GM23338 (cell line): Measurements from ENCODE around the gene TERT. TPM values are rescaled to one million over a fixed set of nuclear protein-coding genes. Genes with fewer than 3 reads are reported as not detected.

ENCODE experiments used
- ATAC-seq: fragments of 200-7000 bp; cut with Tn5 transposase; 3 replicates; pipeline ENCODE4 v1.9.1; 2020
- DNase-seq: peaks from one replicate; pipeline ENCODE4 v3.0.0-alpha.2; 2015; ENCODE audit warnings: low spot score
- H2AFZ ChIP-seq: fragments of 200-600 bp; sonication (generic); 2 replicates; pipeline ENCODE4 v1.8.0; 2016; ENCODE audit warnings: antibody characterized with exemption, mild to moderate bottlenecking, moderate library complexity
- H3F3A ChIP-seq: fragments of 200-600 bp; sonication (generic); replicated peaks from 2 replicates; pipeline ENCODE4 v1.8.0; 2017; ENCODE audit warnings: antibody characterized with exemption, mixed run types, low read depth
- H3K27ac ChIP-seq: fragments of 200-600 bp; sonication (generic); 2 replicates; pipeline ENCODE4 v1.6.1; 2016; ENCODE audit warnings: low read depth
- H3K27me3 ChIP-seq: fragments of 200-600 bp; sonication (generic); 2 replicates; pipeline ENCODE4 v1.8.0; 2016; ENCODE audit warnings: mild to moderate bottlenecking, mixed run types, moderate library complexity; ENCODE audit not compliant: insufficient read depth
- H3K36me3 ChIP-seq: fragments of 200-600 bp; sonication (generic); 2 replicates; pipeline ENCODE4 v1.8.0; 2016; ENCODE audit warnings: mild to moderate bottlenecking; ENCODE audit not compliant: insufficient read depth
- H3K4me1 ChIP-seq: fragments of 200-600 bp; sonication (generic); 2 replicates; pipeline ENCODE4 v1.8.0; 2016; ENCODE audit warnings: mild to moderate bottlenecking, moderate library complexity; ENCODE audit not compliant: insufficient read depth
- H3K4me2 ChIP-seq: fragments of 200-600 bp; sonication (generic); 2 replicates; pipeline ENCODE4 v1.7.1; 2017; ENCODE audit warnings: mixed run types
- H3K4me3 ChIP-seq: fragments of 200-600 bp; sonication (generic); 2 replicates; pipeline ENCODE4 v1.6.1; 2016; ENCODE audit warnings: mixed run types
- H3K79me2 ChIP-seq: fragments of 200-600 bp; sonication (generic); replicated peaks from 2 replicates; pipeline ENCODE4 v1.8.0; 2017; ENCODE audit warnings: mild to moderate bottlenecking; ENCODE audit not compliant: insufficient read depth
- H3K9me2 ChIP-seq: fragments of 200-600 bp; sonication (generic); 2 replicates; pipeline ENCODE4 v1.8.0; 2017; ENCODE audit not compliant: insufficient read depth
- H4K20me1 ChIP-seq: fragments of 200-600 bp; sonication (generic); replicated peaks from 2 replicates; pipeline ENCODE4 v1.8.0; 2017; ENCODE audit warnings: mild to moderate bottlenecking; ENCODE audit not compliant: insufficient read depth
- H3K27ac Mint-ChIP-seq: 2 replicates; pipeline ENCODE4 v1.8.0; 2020; ENCODE audit warnings: inconsistent platforms, mild to moderate bottlenecking, moderate library complexity, mixed read lengths
- H3K27me3 Mint-ChIP-seq: 3 replicates; pipeline ENCODE4 v1.8.0; 2022; ENCODE audit warnings: low read depth, mild to moderate bottlenecking, moderate library complexity, mixed read lengths, inconsistent platforms; ENCODE audit not compliant: insufficient read depth, poor library complexity
- H3K36me3 Mint-ChIP-seq: 3 replicates; pipeline ENCODE4 v1.8.0; 2021; ENCODE audit warnings: low read depth, mild to moderate bottlenecking, inconsistent platforms, moderate library complexity, mixed read lengths
- H3K4me1 Mint-ChIP-seq: 3 replicates; pipeline ENCODE4 v1.8.0; 2020; ENCODE audit warnings: mild to moderate bottlenecking, inconsistent platforms, mixed read lengths
- H3K4me3 Mint-ChIP-seq: 3 replicates; pipeline ENCODE4 v1.8.0; 2021; ENCODE audit warnings: moderate library complexity, mild to moderate bottlenecking, inconsistent platforms, mixed read lengths
- H3K9me3 Mint-ChIP-seq: 3 replicates; pipeline ENCODE4 v1.8.0; 2020; ENCODE audit warnings: moderate library complexity, mild to moderate bottlenecking, inconsistent platforms, mixed read lengths
- CREB1 ChIP-seq: fragments of 250-450 bp; sonication (Bioruptor Pico); IDR thresholded peaks from 2 replicates; pipeline ENCODE4 v1.5.0; 2020; ENCODE audit warnings: low read depth, mild to moderate bottlenecking, moderate library complexity
- EZH2phosphoT487 ChIP-seq: fragments of 200-600 bp; sonication (generic); IDR thresholded peaks from one replicate; pipeline ENCODE4 v1.8.1; 2018; ENCODE audit warnings: antibody characterized with exemption; ENCODE audit not compliant: unreplicated experiment
- JUNB ChIP-seq: IDR thresholded peaks from one replicate; pipeline ENCODE4 v1.6.1; 2016; ENCODE audit warnings: antibody characterized with exemption; ENCODE audit not compliant: unreplicated experiment
- NANOG ChIP-seq: IDR thresholded peaks from 2 replicates; pipeline ENCODE4 v1.6.1; 2016; ENCODE audit warnings: antibody characterized with exemption, borderline replicate concordance
- POLR2AphosphoS5 ChIP-seq: IDR thresholded peaks from 2 replicates; pipeline ENCODE4 v1.6.1; 2016; ENCODE audit warnings: antibody characterized with exemption, low read depth
- ZNF331 ChIP-seq: fragments of 250-450 bp; sonication (Bioruptor Pico); IDR thresholded peaks from 2 replicates; pipeline ENCODE4 v1.5.0; 2020; ENCODE audit warnings: low read depth, mild to moderate bottlenecking, moderate library complexity
- polyA plus RNA-seq: library from polyadenylated mRNA; unstranded; fragments of >200 nt; fragmentation: Nextera tagmentation; extraction: Ambion mirVana; gene quantifications from 2 replicates; pipeline ENCODE4 v1.2.1, GENCODE V29; 2016
- total RNA-seq: library from RNA; depleted of rRNA; stranded (reverse); fragments of >200 nt; shearing (Covaris generic); gene quantifications from 2 replicates; pipeline ENCODE4 v1.2.3, GENCODE V29; 2014
- TF ChIP-seq, protein P1 (sequence below): IDR thresholded peaks from 2 replicates; pipeline ENCODE4 v1.6.1; 2016; ENCODE audit warnings: antibody characterized with exemption
- TF ChIP-seq, protein P2 (sequence below): IDR thresholded peaks from one replicate; pipeline ENCODE4 v1.6.1; 2018; ENCODE audit warnings: antibody characterized with exemption; ENCODE audit not compliant: unreplicated experiment
- TF ChIP-seq, protein P3 (sequence below), 2 experiments: fragments of 200-600 bp in 1 of 2; sonication (generic) in 1 of 2; conservative IDR thresholded peaks; 2 replicates each; pipeline versions ENCODE4 v1.5.1 to v1.6.1; 2016 to 2017; ENCODE audit warnings: antibody characterized with exemption in 2 of 2, low read depth in 2 of 2, mild to moderate bottlenecking in 2 of 2, moderate library complexity in 1 of 2

Gene TERT
- total and polyA plus RNA-seq, 2 experiments from 2014 or later, result 9.8 to 46.4 TPM

DNA sequence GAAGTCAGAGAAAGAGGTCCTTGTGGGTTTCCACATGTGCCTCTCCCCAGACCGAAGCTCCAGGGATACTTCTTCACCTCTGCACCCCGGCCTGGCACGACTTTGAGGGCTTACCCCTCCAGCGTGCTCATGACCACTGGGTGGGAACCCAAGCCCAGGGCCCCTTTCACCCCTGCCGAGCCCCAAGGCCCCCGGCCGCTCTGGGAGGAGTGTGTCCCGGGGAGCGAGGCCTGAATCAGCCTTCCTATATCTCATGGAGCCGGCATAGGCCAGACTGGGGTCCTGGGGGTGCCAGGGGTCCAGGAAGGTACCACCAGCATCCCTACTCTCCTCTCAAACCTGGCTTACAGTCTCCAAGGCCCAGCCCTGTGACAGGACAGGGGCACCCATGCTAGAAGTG, 17.1 kb downstream of the TERT start (continued):
- TF ChIP-seq, protein P1, sequence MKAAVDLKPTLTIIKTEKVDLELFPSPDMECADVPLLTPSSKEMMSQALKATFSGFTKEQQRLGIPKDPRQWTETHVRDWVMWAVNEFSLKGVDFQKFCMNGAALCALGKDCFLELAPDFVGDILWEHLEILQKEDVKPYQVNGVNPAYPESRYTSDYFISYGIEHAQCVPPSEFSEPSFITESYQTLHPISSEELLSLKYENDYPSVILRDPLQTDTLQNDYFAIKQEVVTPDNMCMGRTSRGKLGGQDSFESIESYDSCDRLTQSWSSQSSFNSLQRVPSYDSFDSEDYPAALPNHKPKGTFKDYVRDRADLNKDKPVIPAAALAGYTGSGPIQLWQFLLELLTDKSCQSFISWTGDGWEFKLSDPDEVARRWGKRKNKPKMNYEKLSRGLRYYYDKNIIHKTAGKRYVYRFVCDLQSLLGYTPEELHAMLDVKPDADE, result no peak
- TF ChIP-seq EZH2phosphoT487 (no peak), POLR2AphosphoS5 (no peak), CREB1 (CRISPR knock-in tag) (no peak), ZNF331 (CRISPR knock-in tag) (no peak), JUNB (no peak)
- TF ChIP-seq, protein P2, sequence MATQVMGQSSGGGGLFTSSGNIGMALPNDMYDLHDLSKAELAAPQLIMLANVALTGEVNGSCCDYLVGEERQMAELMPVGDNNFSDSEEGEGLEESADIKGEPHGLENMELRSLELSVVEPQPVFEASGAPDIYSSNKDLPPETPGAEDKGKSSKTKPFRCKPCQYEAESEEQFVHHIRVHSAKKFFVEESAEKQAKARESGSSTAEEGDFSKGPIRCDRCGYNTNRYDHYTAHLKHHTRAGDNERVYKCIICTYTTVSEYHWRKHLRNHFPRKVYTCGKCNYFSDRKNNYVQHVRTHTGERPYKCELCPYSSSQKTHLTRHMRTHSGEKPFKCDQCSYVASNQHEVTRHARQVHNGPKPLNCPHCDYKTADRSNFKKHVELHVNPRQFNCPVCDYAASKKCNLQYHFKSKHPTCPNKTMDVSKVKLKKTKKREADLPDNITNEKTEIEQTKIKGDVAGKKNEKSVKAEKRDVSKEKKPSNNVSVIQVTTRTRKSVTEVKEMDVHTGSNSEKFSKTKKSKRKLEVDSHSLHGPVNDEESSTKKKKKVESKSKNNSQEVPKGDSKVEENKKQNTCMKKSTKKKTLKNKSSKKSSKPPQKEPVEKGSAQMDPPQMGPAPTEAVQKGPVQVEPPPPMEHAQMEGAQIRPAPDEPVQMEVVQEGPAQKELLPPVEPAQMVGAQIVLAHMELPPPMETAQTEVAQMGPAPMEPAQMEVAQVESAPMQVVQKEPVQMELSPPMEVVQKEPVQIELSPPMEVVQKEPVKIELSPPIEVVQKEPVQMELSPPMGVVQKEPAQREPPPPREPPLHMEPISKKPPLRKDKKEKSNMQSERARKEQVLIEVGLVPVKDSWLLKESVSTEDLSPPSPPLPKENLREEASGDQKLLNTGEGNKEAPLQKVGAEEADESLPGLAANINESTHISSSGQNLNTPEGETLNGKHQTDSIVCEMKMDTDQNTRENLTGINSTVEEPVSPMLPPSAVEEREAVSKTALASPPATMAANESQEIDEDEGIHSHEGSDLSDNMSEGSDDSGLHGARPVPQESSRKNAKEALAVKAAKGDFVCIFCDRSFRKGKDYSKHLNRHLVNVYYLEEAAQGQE, result no peak

DNA sequence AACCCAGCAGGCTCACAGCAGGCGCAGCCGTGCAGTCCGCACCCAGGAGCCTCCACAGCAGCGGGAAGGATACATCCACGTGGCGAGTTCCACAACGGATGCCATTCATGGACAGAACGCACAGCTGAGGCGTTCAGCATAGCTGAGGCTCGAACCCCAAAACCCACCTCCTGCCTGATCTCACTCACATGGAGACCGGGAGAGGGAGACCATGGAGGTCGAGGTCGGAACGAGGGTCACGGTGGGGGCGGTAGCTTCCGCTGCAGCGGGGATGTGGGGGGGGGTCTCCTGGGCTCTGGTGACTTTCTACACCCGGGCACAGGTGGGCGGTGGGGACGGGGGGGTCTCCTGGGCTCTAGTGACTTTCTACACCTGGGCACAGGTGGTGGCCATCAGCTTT, 17.5 kb downstream of the TERT start:
- TF ChIP-seq ZNF331 (CRISPR knock-in tag) (no peak), NANOG (no peak)
- TF ChIP-seq, protein P2, result no peak
- TF ChIP-seq, protein P3, sequence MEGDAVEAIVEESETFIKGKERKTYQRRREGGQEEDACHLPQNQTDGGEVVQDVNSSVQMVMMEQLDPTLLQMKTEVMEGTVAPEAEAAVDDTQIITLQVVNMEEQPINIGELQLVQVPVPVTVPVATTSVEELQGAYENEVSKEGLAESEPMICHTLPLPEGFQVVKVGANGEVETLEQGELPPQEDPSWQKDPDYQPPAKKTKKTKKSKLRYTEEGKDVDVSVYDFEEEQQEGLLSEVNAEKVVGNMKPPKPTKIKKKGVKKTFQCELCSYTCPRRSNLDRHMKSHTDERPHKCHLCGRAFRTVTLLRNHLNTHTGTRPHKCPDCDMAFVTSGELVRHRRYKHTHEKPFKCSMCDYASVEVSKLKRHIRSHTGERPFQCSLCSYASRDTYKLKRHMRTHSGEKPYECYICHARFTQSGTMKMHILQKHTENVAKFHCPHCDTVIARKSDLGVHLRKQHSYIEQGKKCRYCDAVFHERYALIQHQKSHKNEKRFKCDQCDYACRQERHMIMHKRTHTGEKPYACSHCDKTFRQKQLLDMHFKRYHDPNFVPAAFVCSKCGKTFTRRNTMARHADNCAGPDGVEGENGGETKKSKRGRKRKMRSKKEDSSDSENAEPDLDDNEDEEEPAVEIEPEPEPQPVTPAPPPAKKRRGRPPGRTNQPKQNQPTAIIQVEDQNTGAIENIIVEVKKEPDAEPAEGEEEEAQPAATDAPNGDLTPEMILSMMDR (conservative IDR thresholded peaks at IDR 0.05; ENCODE audit: low read depth in 2 of 2), result no peak
- H3K36me3 Mint-ChIP-seq, result peaks cover 27% of the 10 kb centered on the region
- no peaks in the 10 kb centered on the region for H3K4me1 ChIP-seq
- H3K27me3 ChIP-seq, result no peaks in the 10 kb centered on the region
- H3K79me2 ChIP-seq, result peaks cover 27% of the 10 kb centered on the region
- no peaks in the 10 kb centered on the region for H3K4me1 Mint-ChIP-seq
- no peaks in the 10 kb centered on the region for H3K9me2 ChIP-seq
- no peaks in the 10 kb centered on the region for H4K20me1 ChIP-seq
- no peak overlapping the region for H3K4me2 ChIP-seq
- ATAC-seq, result no peak
- no peaks in the 10 kb centered on the region; the same call in 2 of the 3 replicates for H3K9me3 Mint-ChIP-seq
- no peak overlapping the region for H3K4me3 Mint-ChIP-seq
- no peaks in the 10 kb centered on the region for H3F3A ChIP-seq
- H2AFZ ChIP-seq, result no peak overlapping the region
- H3K27ac ChIP-seq, result no peak overlapping the region
- 0 out of 2 replicates have a peak, but pooled peaks cover 5% of the 10 kb centered on the region for H3K36me3 ChIP-seq
- H3K27ac Mint-ChIP-seq, result no peak overlapping the region
- no peak for DNase-seq
- H3K4me3 ChIP-seq, result no peak overlapping the region
- peaks cover 5% of the 10 kb centered on the region for H3K27me3 Mint-ChIP-seq
